HG02642 (cell line): ENCODE measurements around the gene CAPRIN2.
A peak's percentile ranks its signal among the peaks of the same experiment; 100 is the strongest.

Experiments
- ATAC-seq: cut with Tn5 transposase; IDR thresholded peaks from one replicate; pipeline ENCODE4 v1.9.1; 2021; ENCODE audit warnings: mild to moderate bottlenecking; ENCODE audit not compliant: unreplicated experiment, poor library complexity

CAPRIN2 gene

GRCh38 chr12:30754750-30755394 lies at the start of gene CAPRIN2:
Gene CAPRIN2, minus strand, starts transcription at chr12:30754951. Its CDS starts 1,431 bp downstream, at chr12:30753520.
- ATAC-seq: peak; percentile 96

GRCh38 chr12:30797689-30798088 lies 42.9 kb upstream of the CAPRIN2 start:
- ATAC-seq: no peak

GRCh38 chr12:30796891-30797371 lies 42.2 kb upstream of the CAPRIN2 start:
- ATAC-seq: no peak

GRCh38 chr12:30796313-30796780 lies 41.6 kb upstream of the CAPRIN2 start:
- peak; percentile 19 for ATAC-seq

- ATAC-seq: peak; percentile 82
Observed at GRCh38 chr12:30795410-30796312, 40.9 kb upstream of the CAPRIN2 start.

- no peak for ATAC-seq
Observed at GRCh38 chr12:30794591-30795409, 40.0 kb upstream of the CAPRIN2 start.

GRCh38 chr12:30794020-30794419 lies 39.3 kb upstream of the CAPRIN2 start:
- no peak for ATAC-seq

- ATAC-seq: no peak
Observed at GRCh38 chr12:30792648-30793499, 38.1 kb upstream of the CAPRIN2 start.

GRCh38 chr12:30792085-30792484 lies 37.3 kb upstream of the CAPRIN2 start:
- no peak for ATAC-seq

- ATAC-seq: no peak
Observed at GRCh38 chr12:30788754-30789153, 34.0 kb upstream of the CAPRIN2 start.

GRCh38 chr12:30785630-30786029 lies 30.9 kb upstream of the CAPRIN2 start:
- ATAC-seq: no peak

- no peak for ATAC-seq
Observed at GRCh38 chr12:30784508-30784907, 29.8 kb upstream of the CAPRIN2 start.

GRCh38 chr12:30783946-30784345 lies 29.2 kb upstream of the CAPRIN2 start:
- no peak for ATAC-seq

GRCh38 chr12:30782316-30783173 lies 27.8 kb upstream of the CAPRIN2 start:
- no peak for ATAC-seq

GRCh38 chr12:30779578-30779977 lies 24.8 kb upstream of the CAPRIN2 start:
- ATAC-seq: no peak

GRCh38 chr12:30779178-30779577 lies 24.4 kb upstream of the CAPRIN2 start:
- no peak for ATAC-seq

GRCh38 chr12:30774599-30774998 lies 19.8 kb upstream of the CAPRIN2 start:
- ATAC-seq: no peak

- no peak for ATAC-seq
Observed at GRCh38 chr12:30769802-30770201, 15.1 kb upstream of the CAPRIN2 start.

- no peak for ATAC-seq
Observed at GRCh38 chr12:30764251-30764650, 9.5 kb upstream of the CAPRIN2 start.
